SU-DHL-6 (cell line): Measurements from ENCODE around the gene SPATA20.

Source experiments
- H2AFZ ChIP-seq: fragments of 200-600 bp; sonication (generic); 2 replicates; pipeline ENCODE4 v1.6.1; 2014; ENCODE audit warnings: low read depth, mild to moderate bottlenecking, moderate library complexity, mixed read lengths, antibody characterized with exemption, low read length; ENCODE audit not compliant: severe bottlenecking
- H3F3A ChIP-seq: fragments of 200-600 bp; shearing (Covaris generic); 2 replicates; pipeline ENCODE4 v1.6.0; 2016; ENCODE audit warnings: antibody characterized with exemption, mild to moderate bottlenecking; ENCODE audit not compliant: insufficient read depth
- H3K27ac ChIP-seq: fragments of 200-600 bp; sonication (generic); 2 replicates; pipeline ENCODE4 v1.5.1; 2016; ENCODE audit warnings: low read depth, mild to moderate bottlenecking, low read length, moderate library complexity, mixed read lengths
- H3K27me3 ChIP-seq: fragments of 200-600 bp; sonication (generic), shearing (Covaris generic); 2 replicates; pipeline ENCODE4 v1.6.0; 2014; ENCODE audit warnings: mild to moderate bottlenecking, low read length
- H3K36me3 ChIP-seq: fragments of 200-600 bp; sonication (generic); 2 replicates; pipeline ENCODE4 v1.6.1; 2014; ENCODE audit warnings: mild to moderate bottlenecking, low read length, mixed read lengths
- H3K4me2 ChIP-seq: fragments of 300-600, 200-600 bp; shearing (Covaris generic), sonication (generic); 2 replicates; pipeline ENCODE4 v1.6.0; 2014; ENCODE audit warnings: low read length, low read depth, mild to moderate bottlenecking; ENCODE audit not compliant: poor library complexity, severe bottlenecking
- H3K4me3 ChIP-seq: fragments of 200-600 bp; sonication (generic); 2 replicates; pipeline ENCODE4 v1.5.1; 2014; ENCODE audit warnings: antibody characterized with exemption, low read length, mild to moderate bottlenecking, mixed read lengths; ENCODE audit not compliant: insufficient read depth, poor library complexity, severe bottlenecking
- H3K79me2 ChIP-seq: fragments of 200-600 bp; sonication (generic); 2 replicates; pipeline ENCODE4 v1.6.1; 2014; ENCODE audit warnings: mild to moderate bottlenecking, low read length, moderate library complexity; ENCODE audit not compliant: insufficient read depth
- H3K9ac ChIP-seq: fragments of 200-600 bp; sonication (generic); 2 replicates; pipeline ENCODE4 v1.7.0; 2014; ENCODE audit warnings: mild to moderate bottlenecking, low read length
- H3K9me2 ChIP-seq: fragments of 200-600 bp; sonication (generic); replicated peaks from 2 replicates; pipeline ENCODE4 v1.6.1; 2014; ENCODE audit warnings: low read length; ENCODE audit not compliant: insufficient read depth
- H3K9me3 ChIP-seq: fragments of 200-600 bp; sonication (generic); 2 replicates; pipeline ENCODE4 v1.6.1; 2014; ENCODE audit warnings: low read length, mixed read lengths; ENCODE audit not compliant: insufficient read depth
- H4K20me1 ChIP-seq: fragments of 200-600 bp; sonication (generic); 2 replicates; pipeline ENCODE4 v1.6.1; 2014; ENCODE audit warnings: low read depth, mild to moderate bottlenecking, antibody characterized with exemption, low read length, moderate library complexity, mixed read lengths
- EZH2phosphoT487 ChIP-seq: fragments of 200-600 bp; sonication (generic), shearing (Covaris generic); conservative IDR thresholded peaks from 2 replicates; pipeline ENCODE4 v1.6.1; 2018; ENCODE audit warnings: mild to moderate bottlenecking, antibody characterized with exemption, low read length, moderate library complexity, mixed read lengths
- TF ChIP-seq, protein P1 (sequence below): fragments of 200-600 bp; sonication (generic); IDR thresholded peaks from one replicate; pipeline ENCODE4 v1.5.1; 2017; ENCODE audit warnings: antibody characterized with exemption, mild to moderate bottlenecking, low read length, moderate library complexity; ENCODE audit not compliant: insufficient read depth, poor library complexity, severe bottlenecking

The SPATA20 gene

DNA sequence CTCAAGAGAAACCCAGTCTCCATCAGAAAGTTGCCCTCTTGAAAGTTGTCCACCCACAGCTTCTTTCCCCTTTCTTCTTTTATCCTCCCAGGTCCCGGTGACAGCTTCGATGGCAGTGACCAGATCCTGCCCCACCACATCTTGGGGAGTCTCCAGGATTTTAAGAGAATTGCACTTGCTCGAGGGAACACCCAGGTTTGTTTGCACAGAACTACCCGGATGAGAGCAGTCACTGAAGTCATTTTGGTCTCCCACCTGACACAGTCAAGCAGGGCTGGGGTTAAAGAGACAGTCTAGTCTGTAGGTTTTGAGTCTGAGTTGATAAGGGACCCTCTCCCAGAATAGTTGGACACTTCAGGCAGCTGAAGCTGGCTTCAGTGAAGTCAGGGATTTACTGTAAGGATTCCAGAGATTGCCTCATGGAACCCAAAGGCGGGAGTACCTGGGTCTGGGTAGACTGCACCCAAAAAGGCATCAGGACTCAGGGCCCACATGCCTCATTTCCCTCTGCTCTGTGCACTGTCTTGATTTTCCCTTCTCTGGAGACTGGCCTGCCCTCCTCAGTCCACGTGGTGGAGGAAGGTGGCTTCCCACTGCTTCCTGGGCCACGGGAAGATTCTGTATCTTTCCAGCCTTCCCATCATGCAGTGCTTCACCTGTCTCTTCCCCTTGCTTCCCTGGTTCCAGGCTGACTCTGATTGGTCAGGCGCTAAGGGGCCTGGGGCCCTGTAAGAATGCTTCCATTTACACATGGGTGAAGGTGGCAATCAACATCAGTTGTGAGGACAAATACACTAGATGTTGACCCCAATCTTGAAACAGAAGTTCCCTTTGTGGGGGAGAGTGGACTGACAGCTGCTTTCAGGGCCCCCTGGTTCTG, 29.2 kb upstream of the SPATA20 start:
- H3K27ac ChIP-seq = no peak overlapping the region
- H2AFZ ChIP-seq = no peak overlapping the region
- no peaks in the 10 kb centered on the region for H3K9me2 ChIP-seq
- H3K27me3 ChIP-seq = no peaks in the 10 kb centered on the region
- no peak overlapping the region for H3K9ac ChIP-seq
- no peak overlapping the region for H3K4me2 ChIP-seq
- TF ChIP-seq, protein P1, sequence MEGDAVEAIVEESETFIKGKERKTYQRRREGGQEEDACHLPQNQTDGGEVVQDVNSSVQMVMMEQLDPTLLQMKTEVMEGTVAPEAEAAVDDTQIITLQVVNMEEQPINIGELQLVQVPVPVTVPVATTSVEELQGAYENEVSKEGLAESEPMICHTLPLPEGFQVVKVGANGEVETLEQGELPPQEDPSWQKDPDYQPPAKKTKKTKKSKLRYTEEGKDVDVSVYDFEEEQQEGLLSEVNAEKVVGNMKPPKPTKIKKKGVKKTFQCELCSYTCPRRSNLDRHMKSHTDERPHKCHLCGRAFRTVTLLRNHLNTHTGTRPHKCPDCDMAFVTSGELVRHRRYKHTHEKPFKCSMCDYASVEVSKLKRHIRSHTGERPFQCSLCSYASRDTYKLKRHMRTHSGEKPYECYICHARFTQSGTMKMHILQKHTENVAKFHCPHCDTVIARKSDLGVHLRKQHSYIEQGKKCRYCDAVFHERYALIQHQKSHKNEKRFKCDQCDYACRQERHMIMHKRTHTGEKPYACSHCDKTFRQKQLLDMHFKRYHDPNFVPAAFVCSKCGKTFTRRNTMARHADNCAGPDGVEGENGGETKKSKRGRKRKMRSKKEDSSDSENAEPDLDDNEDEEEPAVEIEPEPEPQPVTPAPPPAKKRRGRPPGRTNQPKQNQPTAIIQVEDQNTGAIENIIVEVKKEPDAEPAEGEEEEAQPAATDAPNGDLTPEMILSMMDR = no peak
- TF ChIP-seq EZH2phosphoT487 = no peak
- H4K20me1 ChIP-seq = no peaks in the 10 kb centered on the region
- H3K36me3 ChIP-seq = no peaks in the 10 kb centered on the region
- H3F3A ChIP-seq = no peaks in the 10 kb centered on the region
- H3K4me3 ChIP-seq = no peak overlapping the region
- no peaks in the 10 kb centered on the region for H3K79me2 ChIP-seq
- no peaks in the 10 kb centered on the region for H3K9me3 ChIP-seq

DNA sequence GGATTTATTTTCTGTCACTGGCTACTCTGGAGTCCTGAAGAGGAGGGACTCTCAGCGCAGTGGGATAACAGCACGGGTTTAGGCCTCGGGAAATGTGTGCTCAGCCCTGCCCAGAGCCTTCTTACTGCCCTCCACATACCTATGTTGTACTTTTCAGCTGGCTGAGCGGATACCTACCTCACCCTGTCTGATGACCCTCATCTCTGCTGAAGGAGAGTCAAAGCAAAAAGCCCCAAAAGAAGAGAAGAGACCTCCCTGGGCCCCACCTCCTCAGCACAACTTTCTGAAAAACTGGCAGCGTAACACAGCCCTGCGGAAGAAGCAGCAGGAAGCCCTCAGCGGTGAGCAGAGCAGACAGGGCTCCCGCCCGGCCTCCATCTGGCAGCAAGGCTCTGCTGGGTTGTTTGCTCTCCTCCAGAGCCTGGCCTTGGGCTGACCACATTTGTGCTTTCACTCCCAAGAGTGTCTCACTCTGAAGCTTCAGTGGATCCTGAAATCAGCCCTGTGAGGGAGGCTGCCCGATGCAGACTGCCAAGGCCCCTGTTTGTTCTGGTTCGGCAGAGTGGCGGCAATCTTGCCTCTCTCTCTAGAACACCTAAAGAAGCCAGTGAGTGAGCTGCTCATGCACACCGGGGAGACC, 28.5 kb upstream of the SPATA20 start:
- H3K79me2 ChIP-seq = no peaks in the 10 kb centered on the region
- no peak overlapping the region for H2AFZ ChIP-seq
- no peaks in the 10 kb centered on the region for H3K27me3 ChIP-seq
- H3K9ac ChIP-seq = no peak overlapping the region
- no peaks in the 10 kb centered on the region for H3F3A ChIP-seq
- no peak overlapping the region for H3K4me3 ChIP-seq
- H3K9me2 ChIP-seq = no peaks in the 10 kb centered on the region
- H3K36me3 ChIP-seq = no peaks in the 10 kb centered on the region
- no peak overlapping the region for H3K27ac ChIP-seq
- H3K9me3 ChIP-seq = no peaks in the 10 kb centered on the region
- no peak overlapping the region for H3K4me2 ChIP-seq
- no peaks in the 10 kb centered on the region for H4K20me1 ChIP-seq
- TF ChIP-seq EZH2phosphoT487 = no peak
- TF ChIP-seq, protein P1 = no peak

DNA sequence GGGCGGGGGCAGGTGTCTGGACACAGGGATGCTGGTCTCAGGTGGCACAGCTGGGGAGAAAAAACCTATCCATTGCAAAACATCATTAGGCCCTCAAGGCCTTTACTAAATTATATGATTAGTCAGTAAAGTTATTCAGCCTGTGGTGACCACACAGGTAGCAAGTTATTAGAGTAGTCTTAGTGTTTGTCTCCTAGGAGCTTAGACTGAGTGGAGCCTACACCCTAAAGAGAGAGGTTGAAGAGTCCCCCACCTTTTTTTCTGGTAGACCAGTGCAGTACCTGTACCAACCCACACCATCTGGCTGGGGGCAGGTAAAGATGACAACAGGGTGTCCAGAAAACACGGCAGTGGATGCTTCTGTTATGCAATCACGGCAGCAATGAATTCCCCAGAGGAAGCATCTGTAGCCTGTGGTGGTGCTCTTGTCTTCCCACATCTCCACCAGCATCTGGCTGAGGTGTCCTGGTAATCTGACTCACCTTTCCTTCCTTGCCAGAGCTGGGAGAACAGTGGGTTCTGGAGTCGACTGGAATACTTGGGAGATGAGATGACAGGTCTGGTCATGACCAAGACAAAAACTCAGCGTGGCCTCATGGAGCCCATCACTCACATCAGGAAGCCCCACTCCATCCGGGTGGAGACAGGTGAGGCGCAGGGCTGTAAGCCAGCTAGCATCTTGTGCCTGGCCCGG, 27.7 kb upstream of the SPATA20 start:
- Histone ChIP-seq H2AFZ (no peak overlapping the region), H3K4me3 (no peak overlapping the region), H3K79me2 (no peaks in the 10 kb centered on the region), H3K4me2 (no peak overlapping the region), H3K27ac (no peak overlapping the region), H3F3A (no peaks in the 10 kb centered on the region), H3K9me3 (no peaks in the 10 kb centered on the region), H3K9ac (no peak overlapping the region), H3K27me3 (no peaks in the 10 kb centered on the region), H4K20me1 (no peaks in the 10 kb centered on the region), H3K36me3 (no peaks in the 10 kb centered on the region), H3K9me2 (no peaks in the 10 kb centered on the region)
- no peak for TF ChIP-seq EZH2phosphoT487
- TF ChIP-seq, protein P1 = no peak
